HG03139 (cell line): ENCODE measurements around the gene TRPM2.
"Not testable (repeated sequence)": the region's sequence is repeated elsewhere in the genome, so short reads cannot be mapped to it uniquely, and the experiment has no call there.

ENCODE experiments used
- ATAC-seq: cut with Tn5 transposase; IDR thresholded peaks from one replicate; pipeline ENCODE4 v1.9.1; 2021; ENCODE audit not compliant: unreplicated experiment

The TRPM2 gene

DNA sequence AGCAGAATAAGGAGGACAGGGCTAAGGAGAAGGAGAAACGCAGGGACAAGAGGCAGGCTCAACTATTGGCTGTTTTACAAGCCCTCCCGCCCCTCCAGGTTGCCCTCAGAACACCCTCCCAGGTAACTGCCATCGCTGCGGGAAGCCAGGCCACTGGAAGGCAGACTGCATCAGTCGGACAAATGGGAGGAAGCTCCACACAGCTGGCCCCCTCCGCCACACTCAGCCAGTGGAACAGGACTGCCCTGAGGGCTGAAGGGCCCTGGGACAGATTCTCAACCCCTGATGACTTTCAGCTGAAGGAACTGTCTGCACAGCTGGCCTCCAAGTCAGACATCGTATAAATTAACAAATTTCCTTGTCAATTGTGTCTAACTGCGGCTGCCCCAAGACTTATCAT is 123.7 kb downstream of the TRPM2 start:
- ATAC-seq = no peak

DNA sequence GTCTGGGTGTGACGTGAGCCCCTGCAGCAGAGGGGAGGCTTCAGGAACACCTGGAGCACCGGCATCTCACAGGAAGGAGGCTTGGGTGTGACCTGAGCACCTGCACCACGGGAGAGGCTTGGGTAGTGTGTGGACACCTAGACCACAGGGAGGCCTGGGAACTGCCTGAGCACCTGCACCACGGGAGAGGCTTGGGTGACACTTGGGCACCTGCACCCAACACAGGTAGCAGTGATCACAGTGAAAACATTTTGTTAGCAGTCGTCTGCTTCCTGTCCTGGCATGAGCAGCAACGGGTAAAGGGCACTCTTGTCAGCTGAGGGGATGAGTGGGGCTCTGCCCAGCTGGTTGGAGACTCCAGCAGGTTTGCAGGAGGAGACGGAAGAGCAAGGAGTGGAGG is 124.3 kb downstream of the TRPM2 start:
- ATAC-seq = no peak

DNA sequence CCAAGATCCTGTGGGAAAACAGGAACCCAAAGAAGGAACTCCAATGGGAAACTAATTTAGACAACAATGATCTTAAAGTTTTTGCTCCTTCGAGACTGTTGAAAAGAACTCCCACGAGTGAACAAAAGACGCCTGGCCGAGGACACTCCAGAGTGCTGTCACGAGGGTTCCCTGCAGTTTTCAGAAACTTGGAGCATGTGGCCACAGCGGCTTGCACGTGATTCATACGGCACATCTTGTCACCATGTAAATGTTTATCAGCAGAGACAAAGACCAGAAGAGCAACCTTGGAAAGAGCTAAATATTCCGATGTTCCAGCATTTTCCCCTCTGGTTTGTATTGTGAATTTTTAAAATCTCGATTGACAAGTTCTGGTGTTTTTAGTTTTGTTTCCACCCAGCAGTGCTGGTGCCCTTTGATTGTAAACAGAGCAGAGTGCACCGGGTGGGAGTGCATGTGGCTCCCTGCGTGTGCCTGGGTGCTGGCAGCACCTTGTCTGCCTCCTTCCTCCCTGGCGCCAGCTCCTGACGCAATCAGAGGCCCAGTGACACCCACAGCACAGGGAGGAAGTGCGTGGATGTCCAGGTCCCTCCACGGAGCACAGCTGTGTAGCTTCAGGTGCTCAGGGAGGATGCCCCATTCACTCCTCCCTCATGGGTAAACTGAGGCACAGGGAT is 124.8 kb downstream of the TRPM2 start:
- ATAC-seq = no peak

DNA sequence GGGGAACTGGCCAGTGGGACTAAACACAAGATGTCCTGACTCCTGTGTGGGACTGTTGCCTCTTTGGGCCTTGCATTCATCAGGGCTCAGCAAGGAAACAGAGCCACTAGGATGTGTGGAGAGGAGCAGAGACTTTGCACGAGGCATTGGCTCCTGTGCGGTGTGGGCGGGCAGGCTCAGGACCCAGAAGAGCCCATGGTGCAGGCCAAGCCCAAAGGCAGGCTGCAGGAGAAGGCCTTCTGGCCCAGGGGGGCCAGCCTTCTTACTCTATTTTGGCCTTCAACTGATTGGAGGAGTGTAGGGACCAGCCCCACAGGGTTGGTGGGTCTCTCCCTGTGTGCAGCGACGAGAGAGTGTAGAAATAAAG is 125.4 kb downstream of the TRPM2 start:
- no peak for ATAC-seq

DNA sequence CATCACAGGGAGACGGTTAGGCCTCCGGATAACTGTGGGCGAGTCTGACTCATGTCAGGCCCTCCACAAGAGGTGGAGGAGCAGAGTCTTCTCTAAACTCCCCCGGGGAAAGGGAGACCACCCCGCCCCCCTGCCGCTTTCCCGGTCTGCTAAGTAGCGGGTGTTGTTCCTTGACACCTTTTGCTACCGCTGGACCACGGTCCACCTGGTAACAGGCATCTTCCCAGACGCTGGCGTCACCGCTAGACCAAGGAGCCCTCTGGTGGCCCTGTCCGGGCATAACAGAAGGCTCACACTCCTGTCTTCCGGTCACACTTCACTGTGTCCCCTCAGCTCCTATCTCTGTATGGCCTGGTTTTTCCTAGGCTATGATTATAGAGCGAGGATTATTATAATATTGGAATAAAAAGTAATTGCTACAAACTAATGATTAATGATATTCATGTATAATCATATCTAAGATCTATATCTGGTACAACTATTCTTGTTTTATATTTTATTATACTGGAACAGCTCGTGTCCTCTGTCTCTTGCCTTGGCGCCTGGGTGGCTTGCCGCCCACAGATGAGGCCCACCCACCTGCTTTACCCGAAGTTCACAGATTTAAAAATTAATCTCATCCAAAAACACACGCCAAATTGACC is 126.3 kb downstream of the TRPM2 start:
- not testable (repeated sequence) for ATAC-seq

DNA sequence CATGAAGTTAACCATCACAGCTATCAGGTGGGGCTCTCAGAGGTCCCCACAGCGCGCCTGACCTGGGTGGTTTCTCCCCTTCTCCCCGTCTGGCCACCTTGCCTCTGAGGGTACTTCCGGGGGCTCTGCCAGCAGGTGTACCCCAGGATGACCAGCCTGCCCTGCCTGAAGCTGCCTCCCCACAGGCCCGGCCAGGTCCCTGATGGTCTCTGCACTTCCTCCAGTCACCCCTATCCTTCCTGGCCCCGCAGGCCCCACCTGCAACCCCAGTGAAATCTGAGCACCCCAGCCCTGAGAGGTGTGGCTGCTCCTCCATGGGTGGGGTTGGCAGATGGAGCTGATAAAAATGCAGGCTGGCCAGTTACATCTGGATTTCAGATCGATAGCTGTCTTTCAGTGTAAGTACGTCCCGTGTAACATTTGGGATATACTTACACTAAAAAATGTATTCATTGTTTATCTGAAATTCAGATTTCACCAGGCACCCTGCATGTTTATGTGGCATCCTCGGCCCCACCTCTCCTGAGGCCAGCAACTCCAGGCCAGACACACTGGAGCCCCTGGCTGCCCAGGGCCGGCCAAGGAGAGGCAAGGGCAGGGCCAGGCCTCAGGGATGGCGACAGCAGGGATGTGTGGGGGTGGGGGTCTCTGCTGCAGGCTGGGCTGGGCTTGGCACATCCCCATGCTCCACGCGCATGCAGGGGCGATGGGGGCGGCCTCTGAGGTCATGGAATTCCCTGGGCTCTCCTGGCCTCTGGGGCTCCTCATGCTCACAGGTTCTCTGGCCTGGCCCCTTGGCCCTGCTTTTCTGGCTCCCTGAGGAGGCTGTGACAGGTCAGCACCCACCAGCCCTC is 127.0 kb downstream of the TRPM2 start:
- ATAC-seq = no peak

DNA sequence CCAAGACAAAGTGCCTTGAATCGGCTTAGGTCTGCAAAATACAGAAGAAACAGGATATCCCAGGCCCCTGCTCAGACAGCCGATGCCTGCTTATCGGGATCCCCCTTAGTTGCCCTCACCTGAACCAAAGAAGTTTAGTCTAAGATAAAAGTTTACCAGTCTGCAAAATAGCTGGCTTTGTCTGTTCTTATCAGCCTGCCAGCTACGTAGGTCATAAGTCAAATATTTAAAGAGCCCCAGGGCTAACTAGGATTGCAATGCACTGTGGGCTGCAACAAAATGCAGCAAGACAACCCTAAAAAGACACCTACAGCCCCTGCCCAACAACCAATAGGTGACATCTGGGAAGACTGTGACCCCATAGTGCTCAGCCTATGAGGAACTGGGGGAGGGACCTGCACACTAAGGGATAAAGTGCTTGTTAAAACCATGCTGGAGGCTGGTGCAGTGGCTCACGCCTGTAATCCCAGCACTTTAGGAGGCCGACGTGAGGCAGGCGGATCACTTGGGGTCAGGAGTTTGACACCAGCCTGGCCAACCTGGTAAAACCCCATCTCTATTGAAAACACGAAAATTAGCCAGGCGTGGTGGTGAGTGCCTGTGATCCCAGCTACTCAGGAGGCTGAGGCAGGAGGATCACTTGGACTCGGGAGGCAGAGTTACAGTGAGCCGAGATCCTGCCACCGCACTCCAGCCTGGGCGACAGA is 129.3 kb downstream of the TRPM2 start:
- ATAC-seq = no peak

DNA sequence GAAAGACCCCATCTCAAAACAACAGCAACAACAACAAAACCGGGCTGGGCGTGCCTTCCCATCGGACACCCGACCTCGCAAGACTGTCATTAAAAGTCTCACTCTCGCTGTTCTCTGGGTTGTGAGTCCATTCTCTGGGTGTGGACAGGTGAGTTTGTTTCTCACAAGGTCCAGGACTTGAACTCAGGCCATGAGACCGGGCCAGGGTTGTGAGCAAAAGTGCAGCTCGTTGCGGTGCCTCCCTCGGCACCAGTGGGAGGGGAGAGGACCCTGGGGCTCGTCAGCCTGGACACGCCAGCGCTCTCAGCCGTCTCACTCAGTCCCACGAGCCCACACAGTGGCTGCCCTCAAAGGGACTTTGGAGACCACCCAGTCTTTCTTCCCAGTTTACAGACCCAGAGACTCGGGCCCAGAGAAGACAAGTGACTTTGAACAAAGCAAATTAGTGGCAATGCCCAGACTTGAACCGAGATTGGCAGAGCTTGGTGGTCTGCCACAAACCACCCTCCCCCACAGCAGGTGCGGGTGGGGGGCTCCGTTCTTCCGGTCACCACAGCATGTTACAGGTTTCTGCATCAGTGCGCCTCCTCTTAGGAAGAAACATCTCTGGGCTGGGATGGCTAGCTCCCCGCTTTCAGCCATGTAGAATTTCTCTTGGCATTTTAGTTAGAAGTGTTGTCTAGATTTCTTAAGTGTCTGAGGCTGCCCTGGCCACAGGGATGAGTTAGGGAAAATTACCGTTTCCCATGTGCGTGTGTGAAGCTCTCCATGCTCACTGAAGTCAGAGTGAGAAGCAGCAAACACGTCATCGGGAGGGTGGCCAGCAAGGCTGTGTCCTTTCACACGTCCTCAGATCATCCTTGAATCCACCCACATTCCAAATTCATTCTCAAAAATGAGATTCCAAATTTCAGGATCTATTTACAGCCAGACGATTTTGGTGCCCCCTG is 130.1 kb downstream of the TRPM2 start:
- no peak for ATAC-seq

DNA sequence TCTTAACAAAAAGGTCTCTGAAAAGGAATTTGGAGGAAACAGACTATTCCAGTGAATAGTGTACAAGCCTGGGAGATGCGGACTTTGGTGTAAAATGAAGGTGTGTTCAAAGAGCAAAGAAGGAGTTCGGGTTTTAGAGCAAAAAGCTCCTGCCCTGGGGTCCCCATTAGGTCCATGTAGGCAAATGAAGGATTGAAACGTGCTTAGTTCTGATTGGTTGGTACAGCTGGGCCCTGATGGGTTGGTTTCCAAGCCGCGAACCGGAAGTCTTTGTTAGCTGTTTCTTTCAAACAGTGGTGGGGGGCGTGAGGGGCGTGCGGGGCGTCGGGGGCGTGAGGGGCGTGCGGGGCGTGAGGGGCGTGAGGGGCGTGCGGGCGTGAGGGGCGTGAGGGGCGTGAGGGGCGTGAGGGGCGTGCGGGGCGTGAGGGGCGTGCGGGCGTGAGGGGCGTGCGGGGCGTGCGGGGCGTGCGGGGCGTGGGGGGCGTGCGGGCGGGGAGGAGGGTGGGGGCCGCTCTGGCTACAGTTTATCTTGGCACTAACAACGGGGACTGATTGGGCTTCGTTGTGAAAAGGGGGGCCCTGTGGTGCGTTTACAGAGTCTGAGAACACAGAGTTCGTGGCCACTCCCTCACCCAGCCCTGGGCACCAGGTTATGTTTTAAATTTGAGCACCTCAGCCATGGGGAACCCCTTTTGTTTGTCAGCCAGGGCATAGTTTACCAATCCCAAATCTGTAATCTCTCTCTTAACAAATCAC is 131.3 kb downstream of the TRPM2 start:
- no peak for ATAC-seq

DNA sequence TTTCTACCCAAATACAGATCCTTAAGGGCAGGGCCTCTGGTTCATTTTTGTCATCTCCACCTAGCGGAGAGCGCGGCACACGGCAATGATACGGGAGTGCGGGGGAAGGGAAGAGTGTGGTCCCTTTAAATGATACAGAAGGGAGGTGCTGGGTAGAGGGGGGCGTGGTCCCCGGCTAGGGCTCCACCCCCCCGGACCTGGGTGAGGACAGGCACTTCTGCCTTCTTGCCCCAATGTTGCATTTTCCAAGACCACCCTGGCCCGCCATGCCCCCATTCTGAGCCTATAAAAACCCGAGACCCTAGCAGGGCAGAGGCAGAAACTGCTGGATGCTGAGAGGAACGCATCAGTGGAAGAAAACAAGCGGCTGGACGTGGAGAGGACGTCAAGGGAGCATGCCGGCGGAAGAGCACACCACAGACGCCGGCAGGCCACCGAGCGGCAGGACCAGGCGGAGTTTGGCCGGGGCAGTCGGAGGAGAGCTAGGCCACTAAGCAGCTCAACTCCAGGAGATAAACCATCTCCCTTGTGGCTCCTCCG is 131.9 kb downstream of the TRPM2 start:
- no peak for ATAC-seq

DNA sequence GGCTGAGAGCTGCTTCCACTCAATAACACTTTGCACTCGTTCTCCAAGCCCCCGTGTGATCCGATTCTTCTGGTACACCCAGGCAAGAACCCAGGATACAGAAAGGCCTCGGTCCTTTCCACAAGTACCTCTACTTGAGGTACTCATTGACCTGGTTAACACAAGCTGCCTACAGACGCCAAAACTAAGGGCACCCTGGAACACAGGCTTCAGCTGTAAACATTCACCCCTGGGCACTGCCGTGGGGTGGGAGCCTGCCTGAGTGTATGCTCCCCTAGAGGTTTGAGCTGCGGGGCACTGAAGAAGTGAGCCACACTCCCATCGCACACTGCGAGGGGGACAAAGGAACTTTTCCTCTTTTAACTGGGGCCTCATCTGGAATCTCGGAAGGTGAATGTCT is 132.4 kb downstream of the TRPM2 start:
- ATAC-seq = no peak

DNA sequence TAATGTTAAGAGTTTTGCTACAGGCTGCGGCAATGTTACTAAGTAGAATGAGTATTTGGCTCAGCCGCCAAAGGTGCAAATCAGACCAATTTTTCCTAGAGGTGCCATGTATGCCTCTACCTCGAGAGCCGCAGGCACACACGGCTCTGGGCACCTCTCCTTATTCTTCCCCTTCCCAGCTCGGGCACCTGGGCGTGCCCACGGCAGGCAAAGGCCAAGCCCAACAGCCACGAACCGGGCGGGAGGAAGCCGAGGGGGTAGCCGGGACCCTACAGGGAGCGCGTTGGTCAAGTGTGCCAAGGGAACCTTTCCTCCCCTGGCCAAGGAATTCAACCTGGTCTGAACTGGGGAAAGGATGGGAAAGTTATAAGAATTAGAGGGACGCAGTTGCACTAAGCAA is 132.9 kb downstream of the TRPM2 start:
- no peak for ATAC-seq

DNA sequence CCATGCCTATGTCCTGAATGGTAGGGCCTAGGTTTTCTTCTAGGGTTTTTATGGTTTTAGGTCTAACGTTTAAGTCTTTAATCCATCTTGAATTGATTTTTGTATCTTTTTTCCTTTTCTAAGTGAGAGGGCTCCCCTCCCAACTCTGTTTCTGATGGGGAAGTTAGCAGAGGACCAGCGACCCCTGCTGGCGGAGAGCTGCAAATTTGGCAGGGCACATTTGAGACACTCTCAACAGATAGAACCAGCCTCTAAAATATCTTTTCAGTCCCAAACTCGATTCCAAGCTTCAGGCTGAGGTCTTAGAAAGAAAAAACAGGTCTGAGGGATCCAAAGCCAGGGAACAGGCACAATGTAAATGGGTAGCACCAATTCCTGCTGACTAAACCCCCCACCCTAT is 134.4 kb downstream of the TRPM2 start:
- no peak for ATAC-seq

DNA sequence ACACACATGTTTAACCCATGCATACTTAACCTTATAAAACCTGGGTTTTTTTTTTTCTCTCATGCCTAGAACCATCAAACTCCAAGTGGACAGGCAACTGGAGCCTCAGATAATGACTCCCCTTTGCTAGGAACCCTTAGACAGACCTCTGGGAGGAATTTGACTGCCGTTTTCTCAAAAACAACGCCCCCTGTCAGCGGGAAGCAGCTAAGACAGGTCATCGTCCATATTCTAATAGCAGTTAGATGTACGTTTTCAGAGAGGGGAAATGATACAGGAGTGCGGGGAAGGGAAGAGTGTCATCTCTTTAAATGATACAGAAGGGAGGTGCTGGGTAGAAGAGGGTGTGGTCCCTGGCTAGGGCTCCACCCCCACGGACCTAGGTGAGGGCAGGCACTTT is 136.5 kb downstream of the TRPM2 start:
- no peak for ATAC-seq

DNA sequence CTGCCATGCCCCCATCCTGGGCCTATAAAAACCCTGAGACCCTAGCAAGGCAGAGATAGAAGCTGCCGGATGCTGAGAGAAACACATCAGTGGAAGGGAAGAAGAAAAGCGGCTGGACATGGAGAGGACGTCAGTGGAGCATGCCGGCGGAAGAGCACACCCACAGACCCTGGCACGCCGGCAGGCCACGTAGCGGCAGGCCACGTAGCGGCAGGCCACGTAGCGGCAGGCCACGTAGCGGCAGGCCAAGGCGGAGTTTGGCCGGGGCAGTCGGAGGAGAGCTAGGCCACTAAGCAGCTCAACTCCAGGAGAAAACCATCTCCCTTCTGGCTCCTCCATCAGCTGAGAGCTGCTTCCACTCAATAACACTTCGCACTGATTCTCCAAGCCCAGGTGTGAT is 137.0 kb downstream of the TRPM2 start:
- no peak for ATAC-seq

DNA sequence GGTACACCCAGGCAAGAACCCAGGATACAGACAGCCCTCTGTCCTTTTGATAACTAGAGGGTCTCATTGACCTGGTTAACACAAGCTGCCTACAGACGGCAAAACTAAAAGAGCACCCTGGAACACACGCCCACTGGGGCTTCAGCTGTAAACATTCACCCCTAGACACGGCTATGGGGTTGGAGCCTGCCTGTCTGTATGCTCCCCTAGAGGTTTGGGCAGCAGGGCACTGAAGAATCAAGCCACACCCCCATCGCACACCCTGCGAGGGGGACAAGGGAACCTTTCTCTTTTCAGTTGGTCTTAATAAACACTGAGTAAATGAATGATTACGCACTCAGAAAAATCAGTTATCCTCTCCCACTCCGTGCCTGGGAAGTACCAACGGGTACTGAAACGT is 137.4 kb downstream of the TRPM2 start:
- ATAC-seq = no peak
